ENCODE measurements around the gene SDF4.

Gene SDF4

GRCh38 chr1:1210726-1211540 lies 20.9 kb downstream of the SDF4 start:
- peak; percentile 24 for DNase-seq

- DNase-seq, result peak; percentile 73
Measured at GRCh38 chr1:1208713-1209433, 22.9 kb downstream of the SDF4 start.

- DNase-seq, result no peak
Measured at GRCh38 chr1:1207571-1207892, 24.3 kb downstream of the SDF4 start.

GRCh38 chr1:1206966-1207531 lies 24.8 kb downstream of the SDF4 start:
- DNase-seq, result peak; percentile 53

GRCh38 chr1:1206376-1206965 lies 25.3 kb downstream of the SDF4 start, which contains the start of gene TNFRSF18:
TSS of gene TNFRSF18 (minus strand) at chr1:1206592. CDS start at chr1:1206571, 21 bp downstream.
- DNase-seq, result peak; percentile 72

GRCh38 chr1:1205769-1206375 lies 25.9 kb downstream of the SDF4 start:
- DNase-seq, result no peak

GRCh38 chr1:1204998-1205768 lies 26.6 kb downstream of the SDF4 start:
- no peak for DNase-seq

GRCh38 chr1:1204425-1204920 lies 27.3 kb downstream of the SDF4 start:
- DNase-seq, result no peak

GRCh38 chr1:1203561-1204424 lies 28.0 kb downstream of the SDF4 start:
- no peak for DNase-seq

- no peak for DNase-seq
Measured at GRCh38 chr1:1202831-1203560, 28.8 kb downstream of the SDF4 start.

GRCh38 chr1:1200876-1201810 lies 30.7 kb downstream of the SDF4 start:
- peak; percentile 91 for DNase-seq

GRCh38 chr1:1199961-1200875 lies 31.6 kb downstream of the SDF4 start:
- DNase-seq, result no peak

- DNase-seq, result no peak
Measured at GRCh38 chr1:1199141-1199960, 32.5 kb downstream of the SDF4 start.

- no peak for DNase-seq
Measured at GRCh38 chr1:1198423-1199140, 33.2 kb downstream of the SDF4 start.

- no peak for DNase-seq
Measured at GRCh38 chr1:1197551-1198422, 34.0 kb downstream of the SDF4 start.

- DNase-seq, result no peak
Measured at GRCh38 chr1:1197188-1197500, 34.7 kb downstream of the SDF4 start.

All from stimulated activated CD8-positive, alpha-beta memory T cell treated with anti-CD3 and anti-CD28 coated beads, Interleukin-4, amount 100 ng/mL, for 48 hours (primary cell).